Measurements from ENCODE around the gene MPPED1. TPM values are rescaled to one million over a fixed set of nuclear protein-coding genes. Genes with fewer than 3 reads are reported as not detected.

The MPPED1 gene
- polyA plus RNA-seq, 4 donors: 0.01 to 1.4 (median 0.40) TPM; not detected in 1

DNA sequence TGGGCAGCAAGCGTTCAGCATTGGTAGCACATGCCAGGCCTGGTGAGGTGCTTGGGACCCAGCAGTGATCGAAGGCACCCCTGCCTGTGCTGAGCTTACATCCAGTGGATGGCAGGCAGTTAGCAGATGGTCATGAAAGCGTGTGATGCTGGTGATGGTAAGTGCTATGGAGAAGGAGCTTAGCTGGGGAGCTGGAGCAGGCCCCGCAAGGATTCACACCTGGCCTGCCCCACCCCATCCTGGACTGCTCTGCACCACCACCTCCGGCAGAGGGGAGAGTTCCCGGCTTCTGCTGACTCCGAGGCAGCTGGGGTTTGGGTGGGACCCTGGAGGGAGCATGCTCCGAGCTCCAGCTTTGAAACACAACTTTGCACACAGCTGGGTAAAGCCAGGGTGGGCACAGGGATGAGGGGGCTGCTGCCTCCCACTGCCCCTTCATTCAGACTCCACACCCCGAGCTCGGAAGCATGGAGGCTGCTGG lies 16.2 kb downstream of the MPPED1 start:
- H3K27me3 ChIP-seq (ENCODE audit: control insufficient read depth in 3 of 3, insufficient read depth in 3 of 3, low read length in 3 of 3): peaks cover 0 to 12% (median 4%) of the 10 kb centered on the region in 3 donors
- 47 to 68% (median 67%) methylated on average over 9 to 10 of the region's 10 CpGs for WGBS, 3 donors
- no peaks in the 10 kb centered on the region for H3K4me1 ChIP-seq (ENCODE audit: control insufficient read depth in 3 of 3, insufficient read depth in 2 of 3, low read depth in 1 of 3, low read length in 2 of 3)
- H3K4me3 ChIP-seq (ENCODE audit: low read depth in 1 of 3, low read length in 3 of 3): no peak overlapping the region
- no peaks in the 10 kb centered on the region for H3K9me3 ChIP-seq (ENCODE audit: control insufficient read depth in 2 of 2, insufficient read depth in 1 of 2, low read depth in 1 of 2, low read length in 1 of 2)
- no peak for FAIRE-seq
- no peak for DNase-seq
- H3K36me3 ChIP-seq (ENCODE audit: control insufficient read depth in 3 of 3, insufficient read depth in 2 of 3, low read depth in 1 of 3, low read length in 3 of 3): no peaks in the 10 kb centered on the region
- H3K27ac ChIP-seq (ENCODE audit: low read depth in 1 of 3, low read length in 2 of 3): no peak overlapping the region

DNA sequence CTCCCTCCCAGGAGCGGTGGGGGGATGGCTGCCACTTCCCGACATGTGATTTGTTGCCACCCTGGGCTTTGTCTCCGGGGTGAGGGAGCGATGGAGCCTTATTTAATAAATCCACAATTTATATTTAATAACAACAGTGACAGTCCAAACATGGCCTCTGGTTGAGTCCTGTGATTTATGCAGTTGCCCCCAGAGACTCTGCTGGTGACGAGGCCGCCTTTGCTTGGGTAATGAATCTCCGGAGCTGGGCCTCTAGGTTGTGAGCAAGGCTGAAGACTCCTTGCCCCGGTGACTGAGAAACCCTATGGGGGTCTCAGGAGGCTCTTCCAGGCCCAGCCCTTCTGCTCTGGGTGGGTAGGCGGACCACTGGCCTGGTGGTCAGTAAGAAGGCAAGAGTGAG lies 16.7 kb downstream of the MPPED1 start:
- no peak for FAIRE-seq
- WGBS, 3 donors: 86 to 90% (median 87%) methylated on average over 9 of the region's 9 CpGs
- H3K27me3 ChIP-seq (ENCODE audit: control insufficient read depth in 3 of 3, insufficient read depth in 3 of 3, low read length in 3 of 3): peaks cover 0 to 12% (median 4%) of the 10 kb centered on the region in 3 donors

DNA sequence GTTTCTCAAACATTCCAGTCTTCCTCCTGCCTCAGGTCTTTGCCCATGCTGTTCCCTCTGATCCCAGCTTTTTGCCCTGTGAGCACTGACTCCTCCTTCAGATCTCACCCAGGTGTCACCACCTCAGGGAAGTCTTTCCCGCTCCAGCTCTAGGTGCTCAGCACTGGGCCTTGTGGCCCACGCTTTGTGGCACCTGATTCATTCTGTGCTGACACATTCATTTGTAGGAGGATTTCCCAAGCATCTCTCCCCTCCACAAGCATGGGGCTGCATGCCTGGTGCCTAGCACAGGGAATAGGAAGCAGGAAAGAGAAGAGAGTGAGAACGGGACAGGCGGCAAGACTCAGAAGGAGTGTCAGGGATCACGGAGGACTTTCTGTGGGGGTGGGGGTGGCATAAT lies 17.6 kb downstream of the MPPED1 start:
- Histone ChIP-seq H3K27me3 (ENCODE audit: control insufficient read depth in 3 of 3, insufficient read depth in 3 of 3, low read length in 3 of 3) (peaks cover 0 to 12% (median 4%) of the 10 kb centered on the region in 3 donors), H3K9me3 (ENCODE audit: control insufficient read depth in 2 of 2, insufficient read depth in 1 of 2, low read depth in 1 of 2, low read length in 1 of 2) (no peaks in the 10 kb centered on the region), H3K4me1 (ENCODE audit: control insufficient read depth in 3 of 3, insufficient read depth in 2 of 3, low read depth in 1 of 3, low read length in 2 of 3) (no peaks in the 10 kb centered on the region), H3K27ac (ENCODE audit: low read depth in 1 of 3, low read length in 2 of 3) (no peak overlapping the region), H3K36me3 (ENCODE audit: control insufficient read depth in 3 of 3, insufficient read depth in 2 of 3, low read depth in 1 of 3, low read length in 3 of 3) (no peaks in the 10 kb centered on the region), H3K4me3 (ENCODE audit: low read depth in 1 of 3, low read length in 3 of 3) (no peak overlapping the region)
- WGBS, 3 donors: 73 to 85% (median 75%) methylated on average over 5 of the region's 5 CpGs
- FAIRE-seq: no peak
- DNase-seq: no peak

More for the DNA sequence above, 16.7 kb downstream of the MPPED1 start:
- Histone ChIP-seq H3K4me3 (ENCODE audit: low read depth in 1 of 3, low read length in 3 of 3) (no peak overlapping the region), H3K27ac (ENCODE audit: low read depth in 1 of 3, low read length in 2 of 3) (no peak overlapping the region), H3K36me3 (ENCODE audit: control insufficient read depth in 3 of 3, insufficient read depth in 2 of 3, low read depth in 1 of 3, low read length in 3 of 3) (no peaks in the 10 kb centered on the region), H3K4me1 (ENCODE audit: control insufficient read depth in 3 of 3, insufficient read depth in 2 of 3, low read depth in 1 of 3, low read length in 2 of 3) (no peaks in the 10 kb centered on the region), H3K9me3 (ENCODE audit: control insufficient read depth in 2 of 2, insufficient read depth in 1 of 2, low read depth in 1 of 2, low read length in 1 of 2) (no peaks in the 10 kb centered on the region)
- DNase-seq: no peak

GRCh38 chr22:43431808-43432554 lies 20.2 kb downstream of the MPPED1 start:
- Histone ChIP-seq H3K36me3 (ENCODE audit: control insufficient read depth in 3 of 3, insufficient read depth in 2 of 3, low read depth in 1 of 3, low read length in 3 of 3) (no peaks in the 10 kb centered on the region), H3K9me3 (ENCODE audit: control insufficient read depth in 2 of 2, insufficient read depth in 1 of 2, low read depth in 1 of 2, low read length in 1 of 2) (no peaks in the 10 kb centered on the region), H3K27ac (ENCODE audit: low read depth in 1 of 3, low read length in 2 of 3) (no peak overlapping the region), H3K27me3 (ENCODE audit: control insufficient read depth in 3 of 3, insufficient read depth in 3 of 3, low read length in 3 of 3) (peaks cover 0 to 10% (median 4%) of the 10 kb centered on the region in 3 donors), H3K4me1 (ENCODE audit: control insufficient read depth in 3 of 3, insufficient read depth in 2 of 3, low read depth in 1 of 3, low read length in 2 of 3) (no peaks in the 10 kb centered on the region), H3K4me3 (ENCODE audit: low read depth in 1 of 3, low read length in 3 of 3) (no peak overlapping the region)
- FAIRE-seq (no peak), DNase-seq (no peak)
- WGBS, 3 donors: 34 to 35% (median 34%) methylated on average over 8 of the region's 8 CpGs

- Histone ChIP-seq H3K4me3 (ENCODE audit: low read depth in 1 of 3, low read length in 3 of 3) (no peak overlapping the region), H3K4me1 (ENCODE audit: control insufficient read depth in 3 of 3, insufficient read depth in 2 of 3, low read depth in 1 of 3, low read length in 2 of 3) (no peaks in the 10 kb centered on the region), H3K36me3 (ENCODE audit: control insufficient read depth in 3 of 3, insufficient read depth in 2 of 3, low read depth in 1 of 3, low read length in 3 of 3) (no peaks in the 10 kb centered on the region), H3K27me3 (ENCODE audit: control insufficient read depth in 3 of 3, insufficient read depth in 3 of 3, low read length in 3 of 3) (peaks cover 0 to 10% (median 4%) of the 10 kb centered on the region in 3 donors), H3K9me3 (ENCODE audit: control insufficient read depth in 2 of 2, insufficient read depth in 1 of 2, low read depth in 1 of 2, low read length in 1 of 2) (no peaks in the 10 kb centered on the region), H3K27ac (ENCODE audit: low read depth in 1 of 3, low read length in 2 of 3) (no peak overlapping the region)
- FAIRE-seq (no peak), DNase-seq (no peak)
- WGBS, 3 donors: 54 to 78% (median 73%) methylated on average over 5 of the region's 5 CpGs
Measured at GRCh38 chr22:43432883-43433415, 21.1 kb downstream of the MPPED1 start.

- H3K9me3 ChIP-seq (ENCODE audit: control insufficient read depth in 2 of 2, insufficient read depth in 1 of 2, low read depth in 1 of 2, low read length in 1 of 2): no peaks in the 10 kb centered on the region
- H3K4me1 ChIP-seq (ENCODE audit: control insufficient read depth in 3 of 3, insufficient read depth in 2 of 3, low read depth in 1 of 3, low read length in 2 of 3): no peaks in the 10 kb centered on the region
- FAIRE-seq (no peak), DNase-seq (no peak)
- H3K36me3 ChIP-seq (ENCODE audit: control insufficient read depth in 3 of 3, insufficient read depth in 2 of 3, low read depth in 1 of 3, low read length in 3 of 3): no peaks in the 10 kb centered on the region
- H3K27ac ChIP-seq (ENCODE audit: low read depth in 1 of 3, low read length in 2 of 3): no peak overlapping the region
- 79 to 86% (median 86%) methylated on average over 35 of the region's 35 CpGs for WGBS, 3 donors
- H3K4me3 ChIP-seq (ENCODE audit: low read depth in 1 of 3, low read length in 3 of 3): no peak overlapping the region
- H3K27me3 ChIP-seq (ENCODE audit: control insufficient read depth in 3 of 3, insufficient read depth in 3 of 3, low read length in 3 of 3): peaks cover 0 to 10% (median 4%) of the 10 kb centered on the region in 3 donors
Measured at GRCh38 chr22:43433451-43434274, 21.8 kb downstream of the MPPED1 start.

GRCh38 chr22:43434275-43434927 lies 22.6 kb downstream of the MPPED1 start:
- no peak overlapping the region for H3K4me3 ChIP-seq (ENCODE audit: low read depth in 1 of 3, low read length in 3 of 3)
- H3K4me1 ChIP-seq (ENCODE audit: control insufficient read depth in 3 of 3, insufficient read depth in 2 of 3, low read depth in 1 of 3, low read length in 2 of 3): no peaks in the 10 kb centered on the region
- DNase-seq (no peak), FAIRE-seq (no peak)
- H3K27me3 ChIP-seq (ENCODE audit: control insufficient read depth in 3 of 3, insufficient read depth in 3 of 3, low read length in 3 of 3): peaks cover 0 to 12% (median 4%) of the 10 kb centered on the region in 3 donors
- no peaks in the 10 kb centered on the region for H3K9me3 ChIP-seq (ENCODE audit: control insufficient read depth in 2 of 2, insufficient read depth in 1 of 2, low read depth in 1 of 2, low read length in 1 of 2)
- 79 to 82% (median 80%) methylated on average over 25 of the region's 25 CpGs for WGBS, 3 donors
- H3K36me3 ChIP-seq (ENCODE audit: control insufficient read depth in 3 of 3, insufficient read depth in 2 of 3, low read depth in 1 of 3, low read length in 3 of 3): no peaks in the 10 kb centered on the region
- H3K27ac ChIP-seq (ENCODE audit: low read depth in 1 of 3, low read length in 2 of 3): no peak overlapping the region

- Histone ChIP-seq H3K27me3 (ENCODE audit: control insufficient read depth in 3 of 3, insufficient read depth in 3 of 3, low read length in 3 of 3) (peaks cover 0 to 13% (median 4%) of the 10 kb centered on the region in 3 donors), H3K4me3 (ENCODE audit: low read depth in 1 of 3, low read length in 3 of 3) (no peak overlapping the region), H3K4me1 (ENCODE audit: control insufficient read depth in 3 of 3, insufficient read depth in 2 of 3, low read depth in 1 of 3, low read length in 2 of 3) (no peaks in the 10 kb centered on the region), H3K9me3 (ENCODE audit: control insufficient read depth in 2 of 2, insufficient read depth in 1 of 2, low read depth in 1 of 2, low read length in 1 of 2) (no peaks in the 10 kb centered on the region), H3K27ac (ENCODE audit: low read depth in 1 of 3, low read length in 2 of 3) (no peak overlapping the region), H3K36me3 (ENCODE audit: control insufficient read depth in 3 of 3, insufficient read depth in 2 of 3, low read depth in 1 of 3, low read length in 3 of 3) (no peaks in the 10 kb centered on the region)
- 86 to 89% (median 86%) methylated on average over 24 to 26 of the region's 26 CpGs for WGBS, 3 donors
- DNase-seq: no peak
- no peak for FAIRE-seq
Measured at GRCh38 chr22:43434928-43435311, 23.1 kb downstream of the MPPED1 start.
